Measurements from ENCODE around the gene BTBD17. TPM values are rescaled to one million over a fixed set of nuclear protein-coding genes. Genes with fewer than 3 reads are reported as not detected.

The BTBD17 gene
- total RNA-seq, 1 donor from 2014 or later, result 2.7 TPM

DNA sequence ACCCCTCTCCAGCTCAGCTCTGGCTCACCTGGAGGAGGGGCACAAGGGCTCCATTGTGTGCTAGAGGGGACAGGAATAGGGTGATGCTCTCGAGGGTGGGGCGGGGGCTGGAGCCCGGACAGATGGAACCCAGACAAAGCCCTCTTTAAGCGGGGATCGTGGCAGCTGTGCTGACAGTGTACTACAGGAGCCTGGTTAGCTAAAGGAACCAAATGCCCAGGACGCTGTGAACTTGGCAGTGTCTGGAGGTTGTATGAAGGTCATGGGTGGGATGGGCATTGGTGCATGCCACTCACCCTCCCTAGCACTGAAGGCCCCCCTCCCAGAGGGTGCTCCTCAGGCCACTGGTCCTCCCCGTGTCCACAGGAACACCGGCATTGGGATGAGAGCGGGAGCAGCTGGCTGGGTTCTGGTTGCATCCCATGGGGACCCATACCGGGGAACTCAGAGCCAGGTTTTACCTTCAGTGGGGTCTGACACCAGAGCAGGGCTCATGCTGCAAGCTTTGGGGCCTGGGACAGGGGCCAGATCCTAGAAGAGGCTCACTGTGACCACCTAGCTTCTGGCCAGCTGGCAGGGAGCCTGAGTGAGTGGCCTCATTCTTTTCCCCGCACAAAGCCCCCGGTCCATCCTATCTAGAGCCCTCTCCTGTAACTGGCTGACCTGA is 23.7 kb downstream of the BTBD17 start:
- Mint-ChIP-seq H3K27me3 (ENCODE audit: unreplicated experiment) (peaks cover 8% of the 10 kb centered on the region), H3K27ac (ENCODE audit: unreplicated experiment) (no peak overlapping the region), H3K4me1 (ENCODE audit: unreplicated experiment) (peaks cover 3% of the 10 kb centered on the region), H3K9me3 (ENCODE audit: unreplicated experiment) (no peaks in the 10 kb centered on the region), H3K36me3 (ENCODE audit: low read depth, unreplicated experiment) (peaks cover 10% of the 10 kb centered on the region), H3K4me3 (ENCODE audit: unreplicated experiment) (no peak overlapping the region)
- TF ChIP-seq, protein P1, sequence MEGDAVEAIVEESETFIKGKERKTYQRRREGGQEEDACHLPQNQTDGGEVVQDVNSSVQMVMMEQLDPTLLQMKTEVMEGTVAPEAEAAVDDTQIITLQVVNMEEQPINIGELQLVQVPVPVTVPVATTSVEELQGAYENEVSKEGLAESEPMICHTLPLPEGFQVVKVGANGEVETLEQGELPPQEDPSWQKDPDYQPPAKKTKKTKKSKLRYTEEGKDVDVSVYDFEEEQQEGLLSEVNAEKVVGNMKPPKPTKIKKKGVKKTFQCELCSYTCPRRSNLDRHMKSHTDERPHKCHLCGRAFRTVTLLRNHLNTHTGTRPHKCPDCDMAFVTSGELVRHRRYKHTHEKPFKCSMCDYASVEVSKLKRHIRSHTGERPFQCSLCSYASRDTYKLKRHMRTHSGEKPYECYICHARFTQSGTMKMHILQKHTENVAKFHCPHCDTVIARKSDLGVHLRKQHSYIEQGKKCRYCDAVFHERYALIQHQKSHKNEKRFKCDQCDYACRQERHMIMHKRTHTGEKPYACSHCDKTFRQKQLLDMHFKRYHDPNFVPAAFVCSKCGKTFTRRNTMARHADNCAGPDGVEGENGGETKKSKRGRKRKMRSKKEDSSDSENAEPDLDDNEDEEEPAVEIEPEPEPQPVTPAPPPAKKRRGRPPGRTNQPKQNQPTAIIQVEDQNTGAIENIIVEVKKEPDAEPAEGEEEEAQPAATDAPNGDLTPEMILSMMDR (IDR thresholded peaks at IDR 0.05; ENCODE audit: unreplicated experiment), result no peak
- DNase-seq (ENCODE audit: low spot score), result no peak

DNA sequence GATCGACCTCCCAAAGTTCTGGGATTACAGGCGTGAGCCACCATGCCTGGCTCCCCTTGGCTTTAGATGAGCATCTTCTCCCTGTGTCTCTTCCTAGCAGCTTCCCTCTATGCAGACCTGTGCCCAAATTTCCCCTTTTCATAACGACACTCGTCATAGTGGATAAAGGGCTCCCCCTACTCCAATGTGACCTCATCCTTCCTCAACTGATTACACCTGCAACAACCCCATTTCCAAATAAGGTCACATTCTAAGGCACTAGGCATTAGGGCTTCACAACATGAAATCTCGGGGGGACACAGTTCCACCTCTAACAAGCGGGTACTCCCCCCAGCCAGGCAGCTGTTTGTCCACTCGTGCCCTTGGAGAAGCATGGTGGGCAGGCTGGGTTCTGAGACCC is 25.4 kb downstream of the BTBD17 start:
- DNase-seq (ENCODE audit: low spot score), result no peak
- H3K36me3 Mint-ChIP-seq (ENCODE audit: low read depth, unreplicated experiment), result peaks cover 14% of the 10 kb centered on the region
- H3K9me3 Mint-ChIP-seq (ENCODE audit: unreplicated experiment), result no peaks in the 10 kb centered on the region
- H3K27me3 Mint-ChIP-seq (ENCODE audit: unreplicated experiment), result peaks cover 8% of the 10 kb centered on the region
- TF ChIP-seq, protein P1 (IDR thresholded peaks at IDR 0.05; ENCODE audit: unreplicated experiment), result no peak
- no peak overlapping the region for H3K27ac Mint-ChIP-seq (ENCODE audit: unreplicated experiment)
- H3K4me1 Mint-ChIP-seq (ENCODE audit: unreplicated experiment), result peaks cover 17% of the 10 kb centered on the region
- H3K4me3 Mint-ChIP-seq (ENCODE audit: unreplicated experiment), result no peak overlapping the region

DNA sequence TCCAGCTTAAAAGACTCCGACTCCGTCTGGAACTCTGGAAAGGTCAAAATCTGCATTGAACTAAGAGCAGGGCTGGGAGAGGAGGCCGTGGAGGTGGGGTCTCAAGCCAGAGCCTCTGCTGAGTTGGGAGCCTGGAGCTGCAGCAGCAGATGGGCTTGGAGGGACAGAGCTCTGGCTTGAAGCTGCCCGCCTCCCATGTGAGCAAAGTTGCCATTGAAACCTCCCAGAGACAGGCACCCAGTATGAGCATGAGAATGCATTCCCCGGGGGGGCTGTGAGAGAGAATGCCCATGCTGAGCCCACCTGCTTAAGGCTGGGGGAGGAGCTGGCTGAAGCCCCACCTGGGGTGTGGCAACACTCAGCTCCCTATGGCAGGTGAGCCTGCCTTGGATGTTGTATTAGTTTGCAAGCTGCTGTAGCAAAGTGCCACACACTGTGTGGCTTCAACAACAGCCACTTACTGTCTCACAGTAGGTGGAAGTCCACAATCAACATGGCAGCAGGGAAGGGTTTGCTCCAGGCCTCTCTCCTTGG is 26.1 kb downstream of the BTBD17 start:
- Mint-ChIP-seq H3K27me3 (ENCODE audit: unreplicated experiment) (peaks cover 8% of the 10 kb centered on the region), H3K4me3 (ENCODE audit: unreplicated experiment) (no peak overlapping the region), H3K27ac (ENCODE audit: unreplicated experiment) (no peak overlapping the region), H3K4me1 (ENCODE audit: unreplicated experiment) (peaks cover 24% of the 10 kb centered on the region), H3K36me3 (ENCODE audit: low read depth, unreplicated experiment) (peaks cover 14% of the 10 kb centered on the region), H3K9me3 (ENCODE audit: unreplicated experiment) (no peaks in the 10 kb centered on the region)
- TF ChIP-seq, protein P1 (IDR thresholded peaks at IDR 0.05; ENCODE audit: unreplicated experiment), result no peak
- no peak for DNase-seq (ENCODE audit: low spot score)

DNA sequence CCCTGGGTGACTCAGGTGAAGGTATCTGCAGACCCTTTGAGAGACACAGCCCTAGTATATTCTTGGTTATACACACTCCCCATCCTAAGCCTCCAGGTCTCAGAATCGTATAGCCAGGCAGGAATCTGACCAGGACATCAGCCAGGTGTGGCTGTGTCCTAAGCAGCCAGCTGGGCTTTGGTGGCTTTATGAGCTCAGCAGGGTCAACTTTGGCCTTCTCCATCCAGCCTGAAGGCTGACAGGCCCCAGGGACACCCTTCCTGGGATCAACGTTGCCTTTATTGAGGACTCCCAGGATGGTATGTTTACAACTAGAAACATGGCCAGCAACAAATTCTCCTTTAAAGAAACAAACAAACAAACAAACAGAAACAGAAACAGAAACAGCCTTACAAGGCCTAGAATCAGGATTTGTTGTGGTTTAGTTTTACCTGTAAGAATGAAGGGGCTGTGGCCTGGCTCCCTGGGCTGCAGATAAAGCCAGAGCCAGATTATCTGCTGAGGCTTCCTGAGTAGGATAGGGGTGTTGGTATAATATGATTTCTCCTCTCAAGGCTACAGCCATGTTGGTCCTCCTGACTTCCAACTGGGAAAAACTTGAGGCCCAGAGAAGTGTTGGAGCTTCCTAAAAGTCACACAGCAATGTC is 27.2 kb downstream of the BTBD17 start:
- no peaks in the 10 kb centered on the region for H3K9me3 Mint-ChIP-seq (ENCODE audit: unreplicated experiment)
- H3K4me1 Mint-ChIP-seq (ENCODE audit: unreplicated experiment), result peaks cover 25% of the 10 kb centered on the region
- H3K27ac Mint-ChIP-seq (ENCODE audit: unreplicated experiment), result no peak overlapping the region

More for the DNA sequence above, 27.2 kb downstream of the BTBD17 start:
- Mint-ChIP-seq H3K27me3 (ENCODE audit: unreplicated experiment) (peaks cover 10% of the 10 kb centered on the region), H3K4me3 (ENCODE audit: unreplicated experiment) (no peak overlapping the region), H3K36me3 (ENCODE audit: low read depth, unreplicated experiment) (peaks cover 13% of the 10 kb centered on the region)
- no peak for DNase-seq (ENCODE audit: low spot score)
- TF ChIP-seq, protein P1 (IDR thresholded peaks at IDR 0.05; ENCODE audit: unreplicated experiment), result no peak
